RWPE1 (cell line): ENCODE data around the gene MYL6.
A peak's percentile ranks its signal among the peaks of the same experiment; 100 is the strongest.

Experiments used
- CTCF ChIA-PET: fragments of 350-600 bp; sonication (Branson Sonifier 250); formaldehyde crosslinking; extraction: SDS; loops from one replicate; lab custom pipeline; 2021; lab: Yijun Ruan, JAX
- POLR2A ChIA-PET: fragments of 400-600 bp; formaldehyde crosslinking; extraction: SDS; loops from one replicate; lab custom pipeline; 2020; ENCODE audit warnings: antibody characterized with exemption; ENCODE audit not compliant: low non-redundant PET; lab: Yijun Ruan, JAX
- DNase-seq: peaks from one replicate; pipeline ENCODE4 v3.0.0; 2012; ENCODE audit warnings: low spot score
- H3K27ac ChIP-seq: fragments of 450-650 bp; 2 replicates; pipeline ENCODE4 v1.5.1; 2017
- CTCF ChIP-seq: fragments of 450-650 bp; conservative IDR thresholded peaks from 2 replicates; pipeline ENCODE4 v1.5.1; 2017; ENCODE audit warnings: low read depth, mild to moderate bottlenecking

MYL6 gene

GRCh38 chr12:56117778-56118687, 40.1 kb upstream of the MYL6 start, which contains the start of gene ZC3H10:
TSS of gene ZC3H10 (plus strand) at chr12:56118266. CDS start at chr12:56120563, 2,297 bp downstream.
- ChIA-PET CTCF (interaction anchor here (0.6 to 5.3 kb wide), 9 partner anchors 39 to 1042 kb away, joined by 3 to 36 read pairs (median 3); partner anchors contain the start of genes ANKRD52 and SMARCC2), POLR2A (interaction anchor here (0.5 to 2.1 kb wide), 6 partner anchors 10 to 137 kb away, joined by 3 to 10 read pairs (median 5); partner anchors contain the start of genes ESYT1, PA2G4 and SMARCC2)
- DNase-seq, result peak; percentile 96
- H3K27ac ChIP-seq, result peak within 1 kb of the TSS; percentile 92
- TF ChIP-seq CTCF, result peak; percentile 50

GRCh38 chr12:56118688-56119357, 39.3 kb upstream of the MYL6 start:
- DNase-seq, result no peak
- ChIA-PET CTCF (interaction anchor here (0.6 to 5.3 kb wide), 9 partner anchors 40 to 1041 kb away, joined by 3 to 36 read pairs (median 3); partner anchors contain the start of genes ANKRD52 and SMARCC2), POLR2A (interaction anchor here (0.7 to 2.1 kb wide), 5 partner anchors 9 to 75 kb away, joined by 3 to 10 read pairs (median 6); partner anchors contain the start of genes ESYT1 and PA2G4)
- no peak for TF ChIP-seq CTCF
- H3K27ac ChIP-seq, result peak overlapping the region; percentile 92

GRCh38 chr12:56119361-56119796, 38.8 kb upstream of the MYL6 start:
- ChIA-PET CTCF (interaction anchor here (0.6 to 5.3 kb wide), 6 partner anchors 19 to 145 kb away, joined by 3 to 36 read pairs (median 3); partner anchors contain the start of gene SMARCC2), POLR2A (interaction anchor here (0.7 to 1.1 kb wide), 2 partner anchors 39 to 41 kb away, joined by 3 read pairs; partner anchors contain the start of gene MYL6)
- peak overlapping the region; percentile 92 for H3K27ac ChIP-seq
- peak; percentile 87 for DNase-seq
- TF ChIP-seq CTCF, result peak; percentile 83

- ChIA-PET POLR2A (interaction anchor here (1.1 kb wide), 1 partner anchor 38 kb away, joined by 3 read pairs; the partner anchor contains the start of gene MYL6), CTCF (interaction anchor here (0.6 to 5.3 kb wide), 8 partner anchors 18 to 146 kb away, joined by 3 to 36 read pairs (median 3); partner anchors contain the start of genes MYL6 and SMARCC2)
- DNase-seq, result peak; percentile 70
- peak overlapping the region; percentile 92 for H3K27ac ChIP-seq
- TF ChIP-seq CTCF, result no peak
Observed at GRCh38 chr12:56120158-56120846, 37.9 kb upstream of the MYL6 start.

- H3K27ac ChIP-seq, result peak overlapping the region; percentile 92
- no peak for TF ChIP-seq CTCF
- DNase-seq, result no peak
- POLR2A ChIA-PET, result no interaction called here
- CTCF ChIA-PET, result interaction anchor here (0.6 to 5.3 kb wide), 3 partner anchors 42 to 403 kb away, joined by 3 to 36 read pairs (median 4); partner anchors contain the start of gene SMARCC2
Observed at GRCh38 chr12:56121204-56121870, 36.8 kb upstream of the MYL6 start.
